Glomerular visceral epithelial cell (primary cell): Measurements from ENCODE around the gene MPDU1.
"Not testable (repeated sequence)": the region's sequence is repeated elsewhere in the genome, so short reads cannot be mapped to it uniquely, and the experiment has no call there.

Source experiments
- DNase-seq: peaks from one replicate; pipeline ENCODE4 v3.0.0-alpha.2; 2016; ENCODE audit errors: extremely low spot score

The MPDU1 gene

GRCh38 chr17:7614425-7615264 is 31.0 kb downstream of the MPDU1 start, which contains the start of gene FXR2:
TSS of gene FXR2 (minus strand) at chr17:7614897. CDS start at chr17:7614532, 365 bp downstream.
- DNase-seq = peak; percentile 100

GRCh38 chr17:7615265-7615747 is 31.7 kb downstream of the MPDU1 start:
- no peak for DNase-seq

GRCh38 chr17:7618608-7619007 is 35.0 kb downstream of the MPDU1 start:
- DNase-seq = no peak

DNA sequence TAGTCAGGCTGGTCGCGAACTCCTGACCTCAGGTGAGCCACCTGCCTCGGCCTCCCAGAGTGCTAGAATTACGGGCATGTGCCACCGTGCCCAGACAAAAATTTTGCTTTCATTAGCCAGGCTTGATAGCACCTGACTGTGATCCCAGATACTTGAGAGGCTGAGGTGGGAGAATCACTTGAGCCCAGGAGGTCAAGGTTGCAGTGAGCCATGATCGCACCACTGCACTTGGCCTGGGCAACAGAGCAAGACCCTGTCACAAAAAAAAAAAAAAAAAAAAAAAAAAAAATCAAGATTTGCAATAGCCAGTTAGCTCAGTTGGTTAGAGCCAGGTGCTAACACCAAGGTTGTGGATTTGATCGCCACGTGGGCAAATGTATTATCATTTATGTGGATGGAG is 37.2 kb downstream of the MPDU1 start:
- no peak for DNase-seq

GRCh38 chr17:7623661-7624060 is 40.0 kb downstream of the MPDU1 start:
- no peak for DNase-seq

- not testable (repeated sequence) for DNase-seq
Measured at GRCh38 chr17:7625749-7626148, 42.1 kb downstream of the MPDU1 start.

- no peak for DNase-seq
Measured at GRCh38 chr17:7626307-7626706, 42.7 kb downstream of the MPDU1 start.

- DNase-seq = no peak
Measured at GRCh38 chr17:7626956-7627249, 43.3 kb downstream of the MPDU1 start.

- DNase-seq = peak; percentile 96
Measured at GRCh38 chr17:7627250-7628121, 43.8 kb downstream of the MPDU1 start, which contains the start of gene SAT2. TSS of gene SAT2 (minus strand) at chr17:7627821. CDS start at chr17:7627635, 186 bp downstream.

DNA sequence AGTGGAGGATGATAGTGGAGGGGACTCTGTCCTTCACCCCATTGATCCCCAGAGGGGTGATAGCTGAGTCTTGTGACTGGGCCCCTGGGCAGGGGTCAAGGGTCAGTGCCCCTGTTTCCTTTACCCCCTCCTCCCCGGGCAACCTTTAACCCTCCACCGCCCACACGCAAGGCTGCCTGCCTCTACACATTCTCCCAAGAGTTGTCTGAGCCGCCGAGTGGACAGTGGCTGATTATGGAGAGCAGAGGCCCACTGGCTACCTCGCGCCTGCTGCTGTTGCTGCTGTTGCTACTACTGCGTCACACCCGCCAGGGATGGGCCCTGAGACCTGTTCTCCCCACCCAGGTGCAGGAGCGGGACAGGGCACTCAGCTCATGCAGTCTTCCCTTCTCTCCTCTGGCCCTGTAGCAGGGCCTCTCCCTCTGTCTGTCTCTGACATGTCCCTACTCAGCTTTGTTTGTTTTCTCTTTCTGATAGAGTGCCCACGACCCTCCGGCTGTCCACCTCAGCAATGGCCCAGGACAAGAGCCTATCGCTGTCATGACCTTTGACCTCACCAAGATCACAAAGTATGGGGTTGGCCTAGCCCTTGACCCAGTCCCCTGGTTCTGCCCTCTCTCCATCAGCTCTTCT is 46.4 kb downstream of the MPDU1 start, which contains the start of gene SHBG:
Gene SHBG, plus strand, starts transcription at position 197 of the 633 bp plus-strand sequence. Its CDS starts 38 bp downstream, at position 235.
- DNase-seq = no peak

- DNase-seq = no peak
Measured at GRCh38 chr17:7631398-7632380, 48.0 kb downstream of the MPDU1 start.

GRCh38 chr17:7632492-7632894 is 48.8 kb downstream of the MPDU1 start:
- peak; percentile 49 for DNase-seq

GRCh38 chr17:7633093-7633492 is 49.4 kb downstream of the MPDU1 start:
- DNase-seq = no peak

- DNase-seq = peak; percentile 41
Measured at GRCh38 chr17:7634384-7634783, 50.7 kb downstream of the MPDU1 start.

GRCh38 chr17:7636163-7636562 is 52.5 kb downstream of the MPDU1 start:
- no peak for DNase-seq
